ENCODE measurements around the gene GTPBP10.
"Not testable (repeated sequence)": the region's sequence is repeated elsewhere in the genome, so short reads cannot be mapped to it uniquely, and the experiment has no call there.

Gene GTPBP10, protein sequence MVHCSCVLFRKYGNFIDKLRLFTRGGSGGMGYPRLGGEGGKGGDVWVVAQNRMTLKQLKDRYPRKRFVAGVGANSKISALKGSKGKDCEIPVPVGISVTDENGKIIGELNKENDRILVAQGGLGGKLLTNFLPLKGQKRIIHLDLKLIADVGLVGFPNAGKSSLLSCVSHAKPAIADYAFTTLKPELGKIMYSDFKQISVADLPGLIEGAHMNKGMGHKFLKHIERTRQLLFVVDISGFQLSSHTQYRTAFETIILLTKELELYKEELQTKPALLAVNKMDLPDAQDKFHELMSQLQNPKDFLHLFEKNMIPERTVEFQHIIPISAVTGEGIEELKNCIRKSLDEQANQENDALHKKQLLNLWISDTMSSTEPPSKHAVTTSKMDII

DNA sequence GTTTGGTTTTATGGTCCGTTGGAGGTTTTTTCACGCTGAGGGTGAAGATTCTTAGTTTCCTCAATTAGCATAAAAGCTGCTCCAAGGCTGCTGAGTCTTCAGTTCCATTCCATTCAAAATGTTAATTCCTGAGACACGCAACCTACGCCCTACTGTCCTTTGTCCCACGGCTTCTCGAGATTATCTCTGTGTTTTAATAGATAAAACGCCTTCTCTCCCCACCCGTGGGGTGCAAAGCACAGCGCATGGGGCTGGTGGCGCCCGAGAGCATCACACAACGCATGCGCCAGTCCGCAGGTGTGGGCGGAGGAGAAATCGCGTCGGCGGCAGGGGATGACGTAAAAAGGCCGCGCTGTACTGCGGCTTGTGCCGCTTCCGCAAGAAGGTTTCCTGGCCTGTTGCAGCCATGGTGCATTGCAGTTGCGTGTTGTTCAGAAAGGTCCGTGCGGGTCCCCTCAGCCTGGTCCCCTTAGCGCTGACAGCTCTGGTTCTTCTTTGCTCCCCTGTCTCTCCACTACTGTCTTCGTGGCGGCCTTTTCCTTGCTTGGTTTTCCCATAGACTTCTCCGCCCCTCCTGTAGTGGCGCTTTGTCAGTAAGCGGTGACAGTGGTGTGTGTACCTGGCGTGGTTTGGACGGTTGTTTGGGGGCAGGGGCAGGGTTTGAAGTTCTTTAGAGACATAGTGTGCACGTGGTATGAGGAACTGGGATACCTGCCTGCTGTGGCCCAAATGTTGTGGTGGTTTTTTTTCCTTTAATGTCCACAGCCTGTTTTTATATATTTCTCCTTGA, at the start of gene GTPBP10:
Gene GTPBP10 (plus strand): TSS at position 381 of the 790 bp plus-strand sequence. CDS start 26 bp downstream, at position 407.
- peak; percentile 95 for DNase-seq

DNA sequence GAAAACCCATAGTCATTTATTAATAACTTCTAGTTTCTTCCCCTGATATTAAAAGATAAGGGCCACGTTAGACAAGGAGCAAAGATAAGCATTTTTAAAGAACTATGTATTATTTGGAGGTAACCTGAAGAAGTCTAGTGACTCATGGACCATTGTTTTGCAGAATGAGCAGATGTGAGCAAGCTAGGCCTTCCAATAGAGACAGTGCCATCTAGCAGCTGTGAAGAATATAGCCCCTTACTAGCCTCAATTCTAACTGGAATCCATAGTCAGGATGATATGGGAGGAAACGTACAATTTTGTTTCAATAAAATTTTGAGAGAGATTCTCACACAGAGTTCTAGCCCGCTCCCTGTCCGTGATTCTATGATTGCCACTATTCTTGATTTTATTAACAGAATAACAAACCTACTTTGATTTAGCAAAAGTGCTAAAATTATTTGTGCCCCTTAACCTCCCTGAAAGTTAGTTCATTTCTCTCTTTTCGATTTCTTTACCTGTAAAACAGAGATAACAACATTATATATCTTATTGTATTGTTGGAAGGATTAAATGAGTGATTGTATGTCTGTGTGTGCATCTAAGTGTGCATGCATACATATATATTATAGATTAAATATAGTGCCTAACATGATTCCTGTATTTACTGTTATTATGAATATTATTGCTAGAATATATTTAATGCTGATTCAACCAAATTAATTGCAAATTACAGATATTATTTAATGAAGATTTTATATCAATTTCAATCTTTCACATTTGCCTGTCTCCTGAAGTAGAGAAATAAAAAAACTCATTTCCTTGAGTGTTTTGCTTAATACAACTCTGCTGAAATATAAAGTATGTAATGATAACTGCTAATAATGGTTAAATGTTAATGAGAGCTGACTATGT, 48.1 kb upstream of the GTPBP10 start:
- peak; percentile 71 for DNase-seq

DNA sequence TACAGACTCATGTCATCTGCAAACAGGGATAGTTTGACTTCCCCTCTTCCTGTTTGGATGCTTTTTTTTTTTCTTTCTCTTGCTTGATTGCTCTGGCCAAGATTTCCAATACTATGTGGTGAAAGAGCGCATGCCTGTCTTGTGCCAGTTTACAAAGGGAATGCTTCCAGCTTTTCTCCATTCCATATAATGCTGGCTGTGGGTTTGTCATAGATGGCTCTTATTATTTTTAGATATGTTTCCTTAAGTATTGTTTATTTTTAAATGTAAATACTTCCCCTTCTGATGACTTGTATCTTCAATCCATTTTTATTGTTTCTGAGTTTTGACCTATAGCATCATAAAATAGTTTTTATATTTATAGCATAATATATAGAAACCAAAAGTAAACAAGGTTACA, 43.3 kb upstream of the GTPBP10 start:
- no peak for DNase-seq

DNA sequence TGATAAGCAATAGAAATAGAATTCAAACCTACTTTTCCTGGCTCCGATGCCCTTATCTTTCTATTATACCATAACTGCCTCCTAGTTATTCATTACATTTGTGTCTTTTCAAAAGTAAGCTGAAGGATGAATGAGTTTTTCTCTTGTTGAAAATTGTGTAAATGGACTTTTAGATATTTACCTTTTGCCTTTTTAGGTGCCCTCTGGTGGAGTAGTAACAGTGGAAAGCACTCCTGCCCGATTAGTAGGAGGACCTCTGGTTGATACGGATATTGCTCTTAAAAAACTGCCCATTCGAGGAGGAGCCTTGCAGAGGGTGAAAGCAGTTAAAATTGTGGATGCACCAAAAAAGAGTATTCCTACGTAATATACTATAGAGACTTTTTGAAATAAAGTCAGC, 36.6 kb upstream of the GTPBP10 start:
- no peak for DNase-seq

DNA sequence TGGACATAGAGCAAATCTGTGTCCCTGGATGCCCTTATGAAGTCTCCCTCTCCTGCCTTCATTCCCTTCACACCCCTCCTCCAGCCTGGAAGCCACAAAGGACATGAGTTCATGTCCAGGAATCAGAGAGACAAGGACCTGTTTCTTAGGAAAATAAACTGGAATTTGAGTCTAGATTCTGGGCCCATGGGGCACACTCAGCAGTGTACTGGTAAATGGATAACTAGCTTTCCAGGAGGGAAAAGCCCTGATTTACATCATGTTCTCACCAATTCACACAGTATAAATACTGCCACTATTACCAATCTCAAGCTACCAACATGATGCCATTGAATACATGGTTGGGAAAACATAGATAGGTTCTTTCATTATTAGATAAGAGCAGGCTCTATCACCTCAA, 35.3 kb upstream of the GTPBP10 start:
- DNase-seq, result no peak

DNA sequence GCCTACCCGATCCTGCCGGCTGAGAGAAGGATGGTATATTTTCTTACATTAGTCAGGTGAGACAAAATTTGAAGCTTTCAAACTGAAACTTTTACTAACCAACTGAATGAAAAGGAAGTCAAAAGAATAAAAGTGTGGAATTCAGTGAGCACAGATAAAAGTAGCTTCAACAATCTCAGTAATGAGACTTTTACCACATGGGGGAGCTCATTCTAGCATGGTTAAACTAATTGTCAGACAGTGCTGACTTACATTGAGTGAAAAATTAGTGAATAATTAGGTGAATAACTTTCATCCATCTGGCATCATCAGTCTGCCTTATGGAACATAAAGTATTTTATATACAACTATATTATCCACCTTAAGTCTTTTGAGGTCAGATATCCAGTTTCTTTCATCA, 33.8 kb upstream of the GTPBP10 start:
- DNase-seq, result peak; percentile 11

DNA sequence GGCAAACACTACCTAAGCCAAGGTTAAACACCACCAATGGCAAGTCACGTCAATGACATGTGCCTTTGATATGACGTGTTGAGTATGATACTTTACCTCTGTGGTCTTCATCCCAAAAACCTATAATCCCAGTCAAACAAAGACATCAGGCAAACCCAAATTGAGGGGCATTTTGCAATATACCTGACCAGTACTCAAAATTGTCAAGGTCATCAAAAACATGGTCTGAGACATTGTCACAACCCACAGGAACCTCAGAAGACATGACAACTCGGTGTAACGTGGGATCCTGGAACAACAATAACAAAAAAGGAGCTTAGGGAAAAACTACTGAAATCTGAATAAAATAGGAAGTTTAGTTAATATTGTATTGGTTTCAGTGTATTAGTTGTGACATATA, 32.6 kb upstream of the GTPBP10 start:
- no peak for DNase-seq

DNA sequence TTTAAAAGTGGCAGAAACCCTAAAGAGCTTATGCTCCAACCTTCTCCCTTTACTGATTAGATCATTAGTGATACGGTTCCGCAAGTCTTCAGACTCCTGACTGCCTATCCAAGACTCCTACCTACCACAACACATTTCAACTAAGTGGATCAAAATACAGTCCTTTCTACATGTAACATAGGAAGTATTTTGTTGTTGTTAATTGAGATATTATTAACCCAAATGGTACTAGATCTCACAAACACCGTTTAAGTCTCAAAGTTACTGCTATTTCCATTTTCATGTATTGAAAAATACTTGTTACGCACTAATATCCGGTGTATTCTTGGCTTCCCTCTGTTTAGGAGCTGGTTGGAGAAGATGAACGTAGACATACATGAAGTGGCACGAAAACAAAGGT, 26.5 kb upstream of the GTPBP10 start:
- no peak for DNase-seq

DNA sequence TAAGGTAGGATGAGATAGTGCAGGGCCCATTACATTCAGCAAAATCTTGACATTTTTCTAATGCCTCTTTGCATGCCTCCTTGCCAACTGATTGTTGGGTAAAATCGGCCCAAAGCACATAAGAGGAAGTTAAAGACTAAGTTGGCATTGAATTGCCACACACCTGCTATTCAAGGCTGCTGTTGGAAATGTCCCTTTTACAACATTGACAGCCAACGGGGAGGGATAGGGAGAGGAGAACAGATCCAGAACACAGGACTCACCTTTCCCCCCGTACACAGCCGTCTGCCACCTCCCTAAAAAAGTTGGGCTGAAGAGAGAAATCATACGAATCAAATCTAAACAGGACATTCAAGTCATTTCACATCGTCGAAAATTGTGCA, 26.1 kb upstream of the GTPBP10 start:
- DNase-seq, result no peak

DNA sequence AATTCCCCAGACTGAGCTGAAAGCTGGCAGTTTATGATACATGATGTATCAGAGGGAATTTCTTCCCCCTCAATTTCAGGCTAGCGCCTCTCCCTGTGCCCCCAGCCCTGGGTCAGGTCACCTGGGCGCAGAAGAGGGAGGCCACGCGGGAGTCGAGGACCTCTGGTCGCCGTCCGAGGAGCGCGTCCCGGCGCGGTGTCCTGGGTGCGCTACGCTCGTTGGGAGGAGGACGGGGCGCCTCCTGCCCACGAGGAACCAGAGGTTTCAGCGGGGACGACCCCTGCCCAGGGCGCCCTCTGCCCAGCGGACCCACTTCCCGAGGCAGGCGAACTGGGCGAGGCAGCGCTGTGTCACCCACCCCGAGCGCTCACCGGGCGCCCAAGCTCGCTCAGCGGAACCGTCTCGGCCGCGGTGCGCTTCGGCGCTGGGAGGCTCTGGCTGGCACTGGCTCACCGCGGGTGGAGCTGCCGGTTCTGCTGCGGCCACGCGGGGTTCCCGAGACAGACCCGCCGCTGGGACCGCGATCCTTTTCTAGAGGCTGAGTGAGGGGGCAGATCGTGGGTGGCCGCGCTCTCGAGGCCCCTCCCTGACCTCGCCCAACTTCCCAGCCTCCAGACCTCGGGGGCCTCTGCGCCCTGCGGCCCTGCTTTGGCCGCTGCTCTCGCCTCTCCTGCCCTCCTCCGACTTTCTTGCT, 25.6 kb upstream of the GTPBP10 start, which contains the start of gene FAM237B:
Gene FAM237B (minus strand): TSS at position 504 of the 694 bp plus-strand sequence. CDS start 1,556 bp downstream, outside the sequence.
- peak; percentile 24 for DNase-seq

DNA sequence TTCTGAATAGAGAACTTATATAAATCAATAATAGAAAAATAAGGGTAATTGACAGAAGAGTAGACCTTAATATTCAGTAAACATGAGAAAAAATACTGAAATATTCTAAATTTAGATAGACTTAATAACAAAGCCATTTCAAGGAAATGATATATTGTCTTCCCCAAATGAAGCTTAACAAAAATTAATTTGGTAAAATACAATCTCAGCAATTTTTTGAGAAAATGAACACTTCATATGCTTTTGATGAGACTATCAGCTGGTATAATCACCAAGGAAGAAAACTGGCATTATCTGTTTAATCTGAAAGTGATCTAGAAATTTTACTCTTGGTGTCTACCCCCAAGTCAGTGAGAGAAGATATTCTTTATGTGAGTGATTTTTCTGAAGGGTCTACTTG, 23.7 kb upstream of the GTPBP10 start:
- DNase-seq, result no peak

DNA sequence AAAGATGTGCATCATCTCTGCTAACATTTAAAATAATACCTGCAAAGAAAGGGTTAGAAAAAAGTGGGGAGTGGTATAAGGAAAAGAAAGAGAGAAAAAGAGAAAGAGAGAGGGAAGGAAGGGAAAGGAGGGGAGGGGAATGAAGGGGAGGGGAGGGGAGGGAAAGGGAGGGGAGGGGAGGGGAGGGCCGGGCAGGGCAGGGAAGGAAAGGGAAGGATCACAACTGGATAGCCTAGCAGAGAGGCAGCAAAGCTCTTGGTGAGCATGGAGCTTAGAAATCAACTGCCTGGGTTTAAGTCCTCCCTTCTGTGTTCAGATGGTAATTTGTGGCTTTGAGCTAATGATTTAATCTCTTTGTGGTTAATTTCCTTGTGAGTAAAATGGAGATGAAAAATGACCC, 20.0 kb upstream of the GTPBP10 start:
- no peak for DNase-seq

DNA sequence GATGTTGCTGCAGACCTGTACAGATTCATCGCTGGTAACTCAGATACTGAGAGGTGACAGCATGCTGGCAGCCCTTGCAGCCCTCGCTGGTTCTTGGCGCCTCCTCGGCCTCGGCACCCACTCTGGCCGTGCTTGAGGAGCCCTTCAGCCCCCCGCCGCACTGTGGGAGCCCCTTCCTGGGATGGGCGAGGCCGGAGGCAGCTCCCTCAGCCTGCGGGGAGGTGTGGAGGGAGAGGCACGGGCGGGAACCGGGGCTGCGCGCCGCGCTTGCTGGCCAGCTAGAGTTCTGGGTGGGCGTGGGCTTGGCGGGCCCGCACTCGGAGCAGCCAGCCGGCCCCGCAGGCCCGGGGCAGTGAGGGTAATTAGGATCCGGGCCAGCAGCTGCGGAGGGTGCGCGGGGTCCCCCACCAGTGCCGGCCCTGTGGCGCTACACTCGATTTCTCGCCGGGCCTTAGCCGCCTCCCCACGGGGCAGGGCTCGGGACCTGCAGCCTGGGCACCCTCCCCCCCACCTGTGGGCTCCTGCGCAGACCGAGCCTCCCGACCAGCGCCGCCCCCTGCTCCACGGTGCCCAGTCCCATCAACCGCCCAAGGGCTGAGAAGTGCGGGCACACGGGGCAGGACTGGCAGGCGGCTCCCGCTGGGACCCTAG, 12.2 kb upstream of the GTPBP10 start:
- DNase-seq, result no peak

DNA sequence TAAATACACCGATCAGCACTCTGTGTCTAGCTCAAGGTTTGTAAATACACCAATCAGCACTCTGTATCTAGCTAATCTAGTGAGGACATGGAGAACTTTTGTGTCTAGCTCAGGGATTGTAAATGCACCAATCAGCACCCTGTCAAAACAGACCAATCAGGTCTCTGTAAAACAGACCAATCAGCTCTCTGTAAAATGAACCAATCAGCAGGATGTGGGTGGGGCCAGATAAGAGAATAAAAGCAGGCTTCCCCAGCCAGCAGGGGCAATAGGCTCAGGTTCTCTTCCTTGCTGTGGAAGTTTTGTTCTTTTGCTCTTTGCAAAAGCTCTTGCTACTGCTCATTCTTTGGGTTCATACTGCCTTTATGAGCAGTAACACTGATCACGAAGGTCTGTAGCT, 11.6 kb upstream of the GTPBP10 start:
- DNase-seq, result not testable (repeated sequence)

DNA sequence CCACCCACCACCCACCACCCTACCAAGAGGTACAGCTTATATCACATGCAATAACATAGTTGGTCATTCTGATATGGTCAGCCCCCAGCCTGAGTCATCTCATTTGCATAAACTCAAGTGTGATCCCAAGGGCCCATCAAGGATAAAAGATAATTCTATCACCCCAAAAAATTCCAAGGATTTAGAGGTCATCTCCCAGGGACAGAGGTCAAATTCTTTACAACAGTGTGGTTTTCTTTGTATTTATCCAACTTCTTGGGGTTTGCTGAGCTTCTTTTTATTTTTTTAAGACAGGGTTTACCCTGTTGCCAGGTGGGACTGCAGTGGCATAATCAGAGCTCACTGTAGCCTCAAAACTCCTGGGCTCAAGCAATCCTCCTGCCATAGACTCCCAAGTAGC, 9.4 kb upstream of the GTPBP10 start:
- peak; percentile 25 for DNase-seq

DNA sequence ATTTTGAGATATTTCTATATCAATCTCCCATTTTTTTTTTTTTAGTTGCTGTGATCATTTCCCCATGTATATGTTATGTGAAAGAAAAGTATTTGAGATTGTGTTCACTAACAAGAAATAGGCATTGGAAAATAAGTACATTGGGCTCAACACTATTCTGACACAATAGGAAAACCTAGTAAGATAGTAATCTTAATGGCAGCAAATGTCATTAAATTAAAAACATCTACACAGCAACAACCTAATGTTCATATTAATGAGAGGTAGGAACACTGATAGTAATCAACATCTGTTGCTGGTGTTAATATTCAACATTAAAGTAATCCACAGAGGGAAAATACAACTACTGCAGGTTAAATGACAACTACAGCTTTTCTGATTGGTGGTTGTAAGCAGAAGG, 1.5 kb upstream of the GTPBP10 start:
- DNase-seq, result no peak

DNA sequence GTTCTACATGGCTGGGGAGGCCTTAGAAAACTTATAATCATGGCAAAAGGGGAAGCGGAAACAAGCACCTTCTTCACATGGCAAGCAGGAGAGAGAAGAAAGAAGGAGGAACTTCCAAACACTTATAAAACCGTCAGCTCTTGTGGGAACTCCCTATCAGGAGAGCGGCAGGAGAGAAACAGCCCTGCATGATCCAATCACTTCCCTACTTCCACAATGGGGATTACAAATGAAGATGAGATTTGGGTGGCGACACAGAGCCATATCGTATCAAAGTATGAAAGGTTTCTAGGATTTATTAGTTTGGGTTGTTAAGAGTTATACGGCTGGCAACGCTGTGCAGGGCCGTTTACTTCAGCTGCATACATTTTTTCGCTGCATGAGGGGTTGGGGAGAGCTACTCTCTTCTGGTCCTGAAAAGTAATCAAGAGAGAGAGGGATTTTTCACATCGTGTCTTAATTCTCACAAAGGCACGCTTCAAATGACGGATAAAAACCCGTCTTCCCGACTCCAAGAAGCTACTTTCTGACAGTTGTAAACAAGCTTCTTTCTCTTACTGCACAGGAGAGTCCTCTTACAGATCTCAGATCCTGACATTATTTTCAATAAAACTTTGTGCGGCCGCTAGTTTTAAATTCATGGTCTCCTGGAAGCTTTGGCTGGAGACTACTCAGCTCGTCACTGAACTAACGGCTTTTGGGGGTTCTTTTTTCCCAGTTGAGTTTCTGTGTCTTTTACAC, 751 bp upstream of the GTPBP10 start:
- DNase-seq, result peak; percentile 50

DNA sequence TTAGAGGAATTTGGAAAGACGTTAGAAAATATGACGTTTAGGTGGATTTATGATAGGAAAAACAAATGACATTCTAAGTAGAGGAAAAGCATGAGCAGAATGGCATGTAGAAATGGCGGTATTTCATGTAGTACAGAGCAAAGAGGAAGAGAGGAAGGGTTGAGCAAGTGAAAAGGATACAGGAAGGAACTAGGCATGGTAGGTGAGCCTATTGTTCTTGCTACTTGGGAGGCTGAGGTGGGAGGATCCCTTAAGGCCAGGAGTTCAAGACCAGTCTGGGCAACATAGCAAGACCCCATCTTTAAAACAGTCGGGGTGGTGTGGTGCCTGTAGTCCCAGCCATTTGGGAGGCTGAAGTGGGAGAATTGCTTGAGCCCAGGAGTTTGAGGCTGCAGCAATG, 1.2 kb downstream of the GTPBP10 start:
- no peak for DNase-seq

DNA sequence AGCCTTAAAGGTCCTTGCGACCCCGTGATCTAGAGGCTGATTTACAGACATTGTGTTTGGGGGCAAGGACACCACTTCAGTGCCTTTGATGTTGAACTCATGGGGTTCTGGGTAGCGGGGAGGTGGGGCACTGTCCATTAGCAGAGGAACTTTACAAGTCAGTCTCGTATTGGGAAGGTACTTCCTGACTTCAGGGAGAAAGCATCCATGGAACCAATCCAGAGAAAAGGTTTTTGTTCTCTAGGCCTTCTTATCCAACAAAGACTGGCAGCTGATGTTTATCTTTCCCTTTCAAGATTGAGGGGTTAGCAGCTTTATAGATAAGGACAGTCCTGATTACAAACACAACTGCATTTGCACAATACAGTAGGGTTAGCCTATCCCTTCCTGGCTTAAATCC, 2.8 kb downstream of the GTPBP10 start:
- no peak for DNase-seq

DNA sequence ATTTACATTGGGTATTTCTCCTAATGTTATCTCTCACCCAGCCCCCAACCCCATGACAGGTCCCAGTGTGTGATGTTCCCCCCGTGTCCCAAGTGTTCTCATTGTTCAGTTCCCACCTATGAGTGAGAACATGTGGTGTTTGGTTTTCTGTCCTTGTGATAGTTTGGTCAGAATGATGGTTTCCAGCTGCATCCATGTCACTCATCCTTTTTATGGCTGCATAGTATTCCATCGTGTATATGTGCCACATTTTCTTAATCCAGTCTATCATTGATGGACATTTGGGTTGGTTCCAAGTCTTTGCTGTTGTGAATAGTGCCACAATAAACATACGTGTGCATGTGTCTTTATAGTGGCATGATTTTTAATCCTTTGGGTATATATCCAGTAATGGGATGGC, 3.5 kb downstream of the GTPBP10 start:
- DNase-seq, result not testable (repeated sequence)

DNA sequence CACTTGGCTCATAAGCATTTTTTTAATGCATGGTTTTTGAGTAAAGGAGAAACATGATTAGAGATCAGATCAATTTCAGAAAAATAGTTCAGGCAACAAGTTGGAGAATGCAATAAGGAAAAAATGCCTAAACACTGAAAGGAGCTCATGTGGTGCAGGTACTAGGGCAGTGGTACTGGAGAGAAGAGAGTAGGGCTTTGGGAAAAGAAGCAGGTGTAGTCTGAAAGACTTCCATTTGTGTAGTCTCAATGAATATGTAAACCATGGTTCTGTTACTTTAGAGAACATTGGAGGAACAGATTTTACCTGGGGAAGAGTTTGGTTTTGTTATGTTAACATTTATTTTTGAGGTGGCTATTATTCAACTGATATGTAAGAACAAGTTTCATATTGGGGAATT, 5.5 kb downstream of the GTPBP10 start:
- DNase-seq, result no peak

Measured in fibroblast of skin of right biceps (primary cell).